Activated CD8-positive, alpha-beta memory T cell treated with anti-CD3 and anti-CD28 coated beads, Interleukin-2, amount 50 U/mL, for 1 hour (primary cell): ENCODE data around the gene AKT1.

ENCODE experiments used
- DNase-seq: peaks from one replicate; pipeline ENCODE4 v3.0.0-alpha.2; 2020; ENCODE audit errors: extremely low read depth

Gene AKT1

DNA sequence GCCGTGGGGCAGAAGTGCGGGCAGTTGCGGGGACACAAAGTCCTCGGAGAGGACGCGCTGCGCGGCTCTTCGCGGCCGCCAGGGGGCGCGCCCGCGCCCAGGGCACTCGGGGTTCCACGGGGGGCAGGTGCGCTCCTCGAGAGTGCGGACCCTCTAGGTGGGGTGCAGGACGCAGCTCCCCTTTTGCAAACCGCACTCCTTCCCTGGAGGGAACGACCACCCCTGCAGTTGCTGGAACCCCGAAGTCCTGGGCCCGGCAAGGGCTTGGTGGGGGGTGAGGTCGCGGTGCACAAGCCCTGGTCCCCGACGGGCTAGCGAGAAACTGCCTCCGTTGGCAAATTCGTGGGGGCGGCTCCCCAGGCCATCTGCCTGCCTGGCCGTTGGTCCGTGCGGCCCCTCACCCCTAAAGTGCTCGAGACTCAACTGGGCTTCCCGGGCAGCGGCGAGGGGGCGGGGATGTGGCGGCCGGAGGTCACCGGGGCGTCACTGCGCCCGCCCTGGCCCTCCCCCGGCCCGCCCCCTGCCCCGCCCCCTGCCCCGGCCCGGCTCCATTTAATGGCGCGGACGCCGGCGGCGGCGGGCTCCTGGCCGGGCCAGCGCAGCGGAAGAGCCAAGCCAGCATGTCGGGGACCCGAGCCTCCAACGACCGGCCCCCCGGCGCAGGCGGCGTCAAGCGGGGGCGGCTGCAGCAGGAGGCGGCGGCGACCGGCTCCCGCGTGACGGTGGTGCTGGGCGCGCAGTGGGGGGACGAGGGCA lies 71.7 kb downstream of the AKT1 start, which contains the start of gene ADSS1:
ADSS1 (plus strand) TSS at position 579 of the 756 bp plus-strand sequence; CDS start at position 621, 42 bp downstream.
- DNase-seq: no peak

DNA sequence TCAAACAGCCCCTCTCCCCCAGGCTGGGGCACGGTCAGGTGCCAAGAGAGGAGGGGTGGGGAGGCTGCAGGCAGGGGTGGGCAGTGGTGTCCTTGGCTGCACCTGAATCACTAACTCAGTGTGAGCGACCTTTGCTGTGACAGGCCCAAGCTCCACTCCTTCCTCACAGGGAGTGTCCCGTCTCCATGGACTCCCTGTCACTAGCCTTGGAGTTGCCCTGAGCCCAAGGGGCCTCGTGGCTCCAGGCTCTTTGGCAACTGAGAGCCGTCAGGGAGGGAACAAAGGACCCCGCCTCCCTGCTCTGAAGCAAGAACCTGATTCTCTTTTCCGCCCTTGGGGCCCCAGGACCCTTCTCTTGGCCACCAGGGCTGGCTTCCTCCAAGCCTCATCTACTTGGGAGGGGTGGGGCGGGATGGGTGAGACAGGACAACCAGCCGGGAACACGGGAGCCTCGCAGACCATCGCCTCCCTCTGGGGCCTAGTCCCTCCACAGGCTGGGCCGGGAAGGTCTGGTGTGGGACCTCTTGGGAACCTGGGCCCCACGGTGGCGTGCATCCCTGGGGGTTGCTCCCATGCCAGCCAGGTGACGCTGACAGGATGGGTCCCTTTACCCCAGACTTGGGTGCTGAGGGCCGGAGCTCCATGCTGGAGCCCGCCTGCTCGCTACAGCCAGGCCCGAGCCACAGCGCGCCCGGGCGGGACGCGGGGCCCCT lies 72.5 kb downstream of the AKT1 start:
- DNase-seq: no peak

DNA sequence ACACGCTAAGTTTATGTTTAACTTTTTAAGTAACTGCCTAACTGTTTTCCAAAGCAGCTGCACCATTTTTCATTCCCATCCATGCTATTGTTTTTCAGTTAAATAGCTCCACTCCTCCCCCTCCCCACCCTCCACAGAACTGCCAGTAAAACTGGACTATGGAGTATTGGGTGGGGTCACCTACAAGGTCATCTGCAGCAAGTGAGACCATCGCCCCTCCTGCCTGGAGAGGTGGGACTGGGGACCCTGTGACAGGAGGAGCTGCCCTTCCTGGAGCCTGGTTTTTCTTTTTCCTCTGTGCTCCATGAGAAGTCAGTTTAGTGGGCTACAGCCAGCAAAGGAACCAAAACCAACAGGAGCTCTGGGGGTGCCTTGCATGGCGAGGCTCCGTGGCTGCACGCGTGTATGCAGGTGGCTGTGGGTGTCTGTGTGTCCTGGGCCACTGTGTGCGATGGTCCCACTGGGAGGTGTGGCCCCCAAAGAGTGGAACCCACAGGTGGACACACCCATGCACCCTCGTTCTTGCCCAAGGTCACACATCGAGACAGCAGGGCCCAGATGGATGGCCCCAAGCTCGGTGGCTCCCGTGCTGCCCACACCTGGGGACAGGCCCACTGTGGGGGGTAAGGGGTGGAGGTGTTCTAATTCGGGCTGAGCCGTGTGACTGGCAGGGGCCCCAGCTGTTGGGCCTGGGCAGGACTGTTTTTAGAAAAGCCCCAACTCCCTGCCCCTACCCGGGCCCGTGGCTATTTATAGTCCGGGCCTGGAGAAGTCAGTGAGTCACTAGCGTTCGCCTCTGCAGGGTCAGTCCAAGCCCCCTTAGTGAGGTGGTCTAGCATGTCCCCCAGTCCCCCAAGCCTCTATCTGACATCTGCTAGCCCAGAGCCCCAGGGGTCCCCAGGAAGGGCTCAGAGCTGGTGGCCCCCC lies 73.8 kb downstream of the AKT1 start:
- DNase-seq: no peak
